Uterus (tissue), 4 donors: ENCODE measurements around the gene PBX2. TPM values are rescaled to one million over a fixed set of nuclear protein-coding genes. Genes with fewer than 3 reads are reported as not detected.
A peak's percentile ranks its signal among the peaks of the same experiment; 100 is the strongest.

ENCODE experiments used
- DNase-seq, 2 donors: peaks; one replicate each; pipeline ENCODE4 v3.0.0-alpha.2; 2019 to 2020
- H3K27ac ChIP-seq, 2 donors: fragments of 200-600 bp; sonication (generic); 1 replicate in 1 of 2; 2 replicates in 1 of 2; pipeline ENCODE4 v1.5.1; 2016 to 2018
- H3K27me3 ChIP-seq, 2 donors: fragments of 200-600 bp; sonication (generic); one replicate each; pipeline ENCODE4 v1.5.1; 2018 to 2019; ENCODE audit warnings: control low read depth in 1 of 2
- H3K36me3 ChIP-seq, 2 donors: fragments of 200-600 bp; sonication (generic); one replicate each; pipeline ENCODE4 v1.5.1; 2019; ENCODE audit warnings: control low read depth in 1 of 2
- H3K4me1 ChIP-seq, 2 donors: fragments of 200-600 bp; sonication (generic); one replicate each; pipeline ENCODE4 v1.5.1; 2018 to 2019; ENCODE audit warnings: control low read depth in 1 of 2
- H3K4me3 ChIP-seq, 2 donors: fragments of 200-600 bp; sonication (generic); 1 replicate in 1 of 2; 2 replicates in 1 of 2; pipeline ENCODE4 v1.5.1; 2018 to 2019; ENCODE audit warnings: mild to moderate bottlenecking in 1 of 2
- H3K9me3 ChIP-seq, 2 donors: fragments of 200-600 bp; sonication (generic); one replicate each; pipeline ENCODE4 v1.5.1; 2019; ENCODE audit warnings: control low read depth in 1 of 2
- CTCF ChIP-seq, 4 experiments: fragments of 200-600 bp in 2 of 4; fragments of 450-650 bp in 2 of 4; sonication (generic) in 2 of 4; IDR thresholded peaks; one replicate each; pipeline ENCODE4 v1.5.1; 2016 to 2019; ENCODE audit warnings: antibody characterized with exemption in 4 of 4, mild to moderate bottlenecking in 2 of 4, moderate library complexity in 1 of 4
- POLR2A ChIP-seq, 2 donors: fragments of 450-650 bp; IDR thresholded peaks; one replicate each; pipeline ENCODE4 v1.6.1; 2016; ENCODE audit warnings: antibody characterized with exemption in 2 of 2, mild to moderate bottlenecking in 1 of 2, moderate library complexity in 1 of 2
- intact Hi-C: fragments of 100-400 bp; cut with DNase I; formaldehyde crosslinking; loops from one replicate; pipeline ENCODE4 v1.15.1; 2023; ENCODE audit warnings: low total_unique reads
- total RNA-seq, 4 donors: library from RNA; depleted of rRNA in 3 of 4; stranded (reverse); fragments of >200 nt in 3 of 4; gene quantifications; one replicate each; pipeline versions ENCODE4 v1.1.0 to v1.2.4, GENCODE V29; 2014 to 2023
- donor health status: DM: yes; HTN: yes; CAD: no.

Gene PBX2
- total RNA-seq, result 100 to 1,000 TPM in 1 of 4 donors, 10 to 100 TPM in 3; 35.1 to 150 (median 57.7) TPM

- DNase-seq, result peak; percentile 91 to 97
- intact Hi-C loops, result no loop called here
- Histone ChIP-seq H3K27ac (peak within 1 kb of the TSS; percentile 98 to 100), H3K36me3 (no peaks in the 10 kb centered on the region), H3K4me1 (no peaks in the 10 kb centered on the region), H3K27me3 (no peaks in the 10 kb centered on the region), H3K9me3 (no peaks in the 10 kb centered on the region), H3K4me3 (peak within 1 kb of the TSS; percentile 85 to 98)
- TF ChIP-seq CTCF (IDR thresholded peaks at IDR 0.05) (peak in 2 of 4 experiments; percentile 11 to 22), POLR2A (IDR thresholded peaks at IDR 0.05) (peak; percentile 86 to 96)
Observed at GRCh38 chr6:32190054-32190851, at the start of gene PBX2. Gene PBX2, minus strand, starts transcription at chr6:32190202. Its CDS starts 287 bp downstream, at chr6:32189915.

- Histone ChIP-seq H3K27me3 (no peaks in the 10 kb centered on the region), H3K4me3 (no peak overlapping the region), H3K4me1 (no peaks in the 10 kb centered on the region), H3K27ac (no peak overlapping the region), H3K9me3 (no peaks in the 10 kb centered on the region), H3K36me3 (no peaks in the 10 kb centered on the region)
- TF ChIP-seq POLR2A (IDR thresholded peaks at IDR 0.05) (no peak), CTCF (IDR thresholded peaks at IDR 0.05) (no peak)
- DNase-seq, result no peak
- intact Hi-C loops, result no loop called here
Observed at GRCh38 chr6:32239462-32239861, 49.5 kb upstream of the PBX2 start.

GRCh38 chr6:32234934-32235333 is 44.9 kb upstream of the PBX2 start:
- Histone ChIP-seq H3K4me1 (no peaks in the 10 kb centered on the region), H3K4me3 (no peak overlapping the region), H3K9me3 (no peaks in the 10 kb centered on the region), H3K27ac (peak overlapping the region; percentile 13 to 26), H3K27me3 (no peaks in the 10 kb centered on the region), H3K36me3 (no peaks in the 10 kb centered on the region)
- no peak for TF ChIP-seq POLR2A (IDR thresholded peaks at IDR 0.05)
- no peak for TF ChIP-seq CTCF (IDR thresholded peaks at IDR 0.05)
- intact Hi-C loops, result no loop called here
- no peak for DNase-seq

GRCh38 chr6:32226434-32226833 is 36.4 kb upstream of the PBX2 start:
- H3K9me3 ChIP-seq, result no peaks in the 10 kb centered on the region
- no peaks in the 10 kb centered on the region for H3K27me3 ChIP-seq
- no peaks in the 10 kb centered on the region for H3K36me3 ChIP-seq
- intact Hi-C loops, result no loop called here
- H3K4me3 ChIP-seq, result no peak overlapping the region
- no peak for TF ChIP-seq CTCF (IDR thresholded peaks at IDR 0.05)
- TF ChIP-seq POLR2A (IDR thresholded peaks at IDR 0.05), result no peak
- no peaks in the 10 kb centered on the region for H3K4me1 ChIP-seq
- no peak overlapping the region for H3K27ac ChIP-seq
- DNase-seq, result no peak

GRCh38 chr6:32224696-32225095 is 34.7 kb upstream of the PBX2 start:
- TF ChIP-seq POLR2A (IDR thresholded peaks at IDR 0.05), result no peak
- no peak for TF ChIP-seq CTCF (IDR thresholded peaks at IDR 0.05)
- H3K4me3 ChIP-seq, result no peak overlapping the region
- H3K27me3 ChIP-seq, result no peaks in the 10 kb centered on the region
- DNase-seq, result no peak
- peak overlapping the region in 1 of 2 donors; percentile 70 for H3K27ac ChIP-seq
- intact Hi-C loops, result no loop called here
- H3K4me1 ChIP-seq, result no peaks in the 10 kb centered on the region
- H3K9me3 ChIP-seq, result no peaks in the 10 kb centered on the region
- H3K36me3 ChIP-seq, result no peaks in the 10 kb centered on the region
